Measurements from ENCODE around the gene DNAJC12.

- TF ChIP-seq, protein P1, sequence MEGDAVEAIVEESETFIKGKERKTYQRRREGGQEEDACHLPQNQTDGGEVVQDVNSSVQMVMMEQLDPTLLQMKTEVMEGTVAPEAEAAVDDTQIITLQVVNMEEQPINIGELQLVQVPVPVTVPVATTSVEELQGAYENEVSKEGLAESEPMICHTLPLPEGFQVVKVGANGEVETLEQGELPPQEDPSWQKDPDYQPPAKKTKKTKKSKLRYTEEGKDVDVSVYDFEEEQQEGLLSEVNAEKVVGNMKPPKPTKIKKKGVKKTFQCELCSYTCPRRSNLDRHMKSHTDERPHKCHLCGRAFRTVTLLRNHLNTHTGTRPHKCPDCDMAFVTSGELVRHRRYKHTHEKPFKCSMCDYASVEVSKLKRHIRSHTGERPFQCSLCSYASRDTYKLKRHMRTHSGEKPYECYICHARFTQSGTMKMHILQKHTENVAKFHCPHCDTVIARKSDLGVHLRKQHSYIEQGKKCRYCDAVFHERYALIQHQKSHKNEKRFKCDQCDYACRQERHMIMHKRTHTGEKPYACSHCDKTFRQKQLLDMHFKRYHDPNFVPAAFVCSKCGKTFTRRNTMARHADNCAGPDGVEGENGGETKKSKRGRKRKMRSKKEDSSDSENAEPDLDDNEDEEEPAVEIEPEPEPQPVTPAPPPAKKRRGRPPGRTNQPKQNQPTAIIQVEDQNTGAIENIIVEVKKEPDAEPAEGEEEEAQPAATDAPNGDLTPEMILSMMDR (IDR thresholded peaks at IDR 0.05; ENCODE audit: low read length) = no peak
- TF ChIP-seq EZH2phosphoT487 (IDR thresholded peaks at IDR 0.05; ENCODE audit: low read length) = no peak
Observed at GRCh38 chr10:67760272-67760671, 77.7 kb downstream of the DNAJC12 start.
